HG03432 (cell line): ENCODE measurements around the gene HOXA11.

Source experiments
- ATAC-seq: cut with Tn5 transposase; IDR thresholded peaks from one replicate; pipeline ENCODE4 v1.9.1; 2021; ENCODE audit warnings: mild to moderate bottlenecking, moderate library complexity; ENCODE audit not compliant: unreplicated experiment

Gene HOXA11

GRCh38 chr7:27159266-27160144, 25.5 kb downstream of the HOXA11 start:
- no peak for ATAC-seq

GRCh38 chr7:27158436-27159265, 26.4 kb downstream of the HOXA11 start:
- no peak for ATAC-seq

GRCh38 chr7:27157702-27158431, 27.2 kb downstream of the HOXA11 start:
- ATAC-seq: no peak

- no peak for ATAC-seq
Measured at GRCh38 chr7:27156916-27157701, 27.9 kb downstream of the HOXA11 start.

DNA sequence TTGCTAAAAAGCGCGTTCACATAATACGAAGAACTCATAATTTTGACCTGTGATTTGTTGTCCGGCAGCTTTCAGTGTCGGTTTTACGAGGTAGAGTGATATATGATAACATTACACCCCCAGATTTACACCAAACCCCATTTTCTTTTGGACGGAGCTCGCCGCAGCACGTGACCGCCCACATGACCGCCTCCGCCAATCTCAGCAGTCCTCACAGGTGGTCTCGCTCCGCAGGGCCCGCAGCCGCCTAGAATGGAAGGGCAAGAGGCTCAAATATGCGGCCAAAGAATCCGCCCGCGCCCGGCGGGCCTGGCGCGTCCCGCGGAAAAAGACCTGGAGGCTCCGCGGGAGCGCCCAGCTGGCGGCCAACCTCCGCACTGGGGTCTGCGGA, 28.5 kb downstream of the HOXA11 start, which contains the start of gene HOXA7:
TSS of gene HOXA7 (minus strand) at position 168 of the 391 bp plus-strand sequence. CDS start at position 38, 130 bp downstream.
- no peak for ATAC-seq

GRCh38 chr7:27155816-27156507, 29.1 kb downstream of the HOXA11 start:
- no peak for ATAC-seq

GRCh38 chr7:27154901-27155815, 29.9 kb downstream of the HOXA11 start:
- no peak for ATAC-seq

DNA sequence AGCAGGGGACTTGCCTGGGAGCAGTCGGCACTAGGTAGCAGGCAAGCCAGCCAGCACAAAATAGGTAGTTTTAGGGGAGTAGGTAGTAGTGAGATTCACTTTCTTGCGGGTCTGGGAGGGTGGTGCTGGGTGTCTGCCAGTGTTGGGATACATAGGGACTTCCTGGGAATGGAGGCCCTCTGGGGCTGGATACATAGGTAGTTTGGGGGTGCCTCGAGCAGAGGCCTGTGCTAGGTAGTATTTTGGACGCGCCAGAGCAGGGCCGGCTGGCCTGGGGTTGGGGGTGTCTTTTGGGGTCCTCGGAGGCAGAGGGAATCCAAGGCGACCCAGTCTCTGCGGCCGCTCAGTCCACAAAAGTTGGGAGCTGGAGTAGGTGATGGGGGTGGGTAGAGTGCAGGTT, 30.7 kb downstream of the HOXA11 start:
- no peak for ATAC-seq

GRCh38 chr7:27153526-27153925, 31.5 kb downstream of the HOXA11 start:
- no peak for ATAC-seq

DNA sequence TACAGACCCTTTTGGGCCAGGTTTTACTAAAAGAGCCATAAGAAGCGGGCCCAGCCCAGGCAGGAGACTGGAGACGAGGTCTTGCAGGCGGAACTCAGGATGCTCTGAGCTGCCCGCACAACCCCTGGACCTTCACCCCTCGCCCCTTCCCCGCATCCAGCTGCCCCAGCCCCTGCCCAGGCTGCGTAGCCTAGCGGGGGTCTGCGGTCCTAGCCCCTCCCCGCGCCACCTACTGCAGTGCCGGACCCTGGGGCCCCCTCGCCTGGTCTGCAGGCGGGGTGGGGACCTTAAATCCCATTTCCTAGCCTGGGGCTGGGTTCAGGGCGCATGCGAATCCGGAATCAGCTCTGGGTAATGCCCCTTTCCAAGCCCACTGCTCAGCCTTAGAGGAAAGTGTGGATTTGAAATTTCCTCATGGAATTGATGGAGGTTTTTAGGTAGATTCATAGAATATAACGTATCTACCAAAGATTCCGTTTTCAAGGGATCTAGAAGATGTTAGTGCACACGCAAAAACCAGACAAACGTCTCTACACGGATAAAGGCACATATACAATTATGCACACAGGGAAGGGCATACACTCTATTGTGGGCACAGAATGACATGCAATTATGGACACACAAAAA, 32.1 kb downstream of the HOXA11 start:
- ATAC-seq: no peak

- no peak for ATAC-seq
Measured at GRCh38 chr7:27151931-27152815, 32.9 kb downstream of the HOXA11 start, which contains the start of gene HOXA3. Gene HOXA3, minus strand, starts transcription at chr7:27152583. Its CDS starts 41,943 bp downstream, at chr7:27110640.

GRCh38 chr7:27151341-27151930, 33.6 kb downstream of the HOXA11 start:
- ATAC-seq: no peak

DNA sequence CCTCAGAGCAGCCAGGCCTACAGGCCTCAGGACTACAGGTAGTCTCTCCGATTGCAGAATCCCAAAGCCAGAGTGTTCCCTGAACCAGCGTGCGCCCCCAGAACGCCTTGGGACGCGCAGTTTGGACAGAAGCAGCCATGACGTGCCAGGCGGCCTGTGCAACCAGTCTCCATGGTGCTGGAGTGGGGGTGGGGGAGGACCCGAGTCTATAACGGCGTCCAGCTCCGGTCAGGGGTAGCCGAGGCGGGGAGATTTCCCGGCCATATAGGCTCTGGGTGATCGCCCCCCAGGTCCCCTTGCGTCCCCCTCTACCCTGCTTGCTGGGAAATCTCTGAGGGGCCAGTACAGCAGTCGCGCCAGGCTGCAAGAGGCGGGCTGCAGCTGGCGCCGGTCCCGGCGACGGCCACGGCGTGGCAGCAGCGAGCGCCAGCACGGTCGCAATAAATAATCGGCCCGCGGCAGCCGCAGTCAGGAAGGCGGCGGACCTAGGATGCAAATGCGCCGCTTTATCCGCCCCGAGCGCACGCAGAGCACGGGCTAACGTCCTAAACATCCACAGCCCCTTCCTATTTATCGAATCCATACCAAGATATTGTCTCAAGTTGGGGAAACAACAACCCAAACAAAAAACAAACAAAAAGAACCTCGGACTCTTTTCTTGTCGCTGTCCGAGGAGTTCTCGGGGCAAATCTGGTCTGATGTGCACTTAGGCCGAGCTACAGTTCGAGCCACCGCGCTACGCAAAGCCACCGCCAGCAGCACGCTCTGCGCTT, 34.3 kb downstream of the HOXA11 start:
- peak; percentile 93 for ATAC-seq

GRCh38 chr7:27149842-27150567, 35.0 kb downstream of the HOXA11 start:
- no peak for ATAC-seq
